ENCODE measurements around the gene CORO7.

- TF ChIP-seq EP300 (IDR thresholded peaks at IDR 0.05; ENCODE audit: low read length) (no peak), JUNB (CRISPR knock-in tag; conservative IDR thresholded peaks at IDR 0.05) (no peak), MAZ (CRISPR knock-in tag; conservative IDR thresholded peaks at IDR 0.05 in 1 of 2, IDR thresholded peaks at IDR 0.05 in 1 of 2) (peak in 1 of 2 experiments; percentile 84; a peak in 3 of 4 replicates), HDGF (IDR thresholded peaks at IDR 0.05) (no peak), ATF1 (CRISPR knock-in tag; IDR thresholded peaks at IDR 0.05) (no peak), ATF1 (tag; IDR thresholded peaks at IDR 0.05) (no peak)
Observed at GRCh38 chr16:4358831-4359561, 57.4 kb downstream of the CORO7 start.

Data from K562 (cell line).